Activated CD4-positive, alpha-beta T cell treated with anti-CD3 and anti-CD28 coated beads for 48 hours (primary cell): ENCODE results near the gene PPP4C.

ENCODE experiments used
- DNase-seq: peaks from one replicate; pipeline ENCODE4 v3.0.0-alpha.2; 2020

The PPP4C gene

DNA sequence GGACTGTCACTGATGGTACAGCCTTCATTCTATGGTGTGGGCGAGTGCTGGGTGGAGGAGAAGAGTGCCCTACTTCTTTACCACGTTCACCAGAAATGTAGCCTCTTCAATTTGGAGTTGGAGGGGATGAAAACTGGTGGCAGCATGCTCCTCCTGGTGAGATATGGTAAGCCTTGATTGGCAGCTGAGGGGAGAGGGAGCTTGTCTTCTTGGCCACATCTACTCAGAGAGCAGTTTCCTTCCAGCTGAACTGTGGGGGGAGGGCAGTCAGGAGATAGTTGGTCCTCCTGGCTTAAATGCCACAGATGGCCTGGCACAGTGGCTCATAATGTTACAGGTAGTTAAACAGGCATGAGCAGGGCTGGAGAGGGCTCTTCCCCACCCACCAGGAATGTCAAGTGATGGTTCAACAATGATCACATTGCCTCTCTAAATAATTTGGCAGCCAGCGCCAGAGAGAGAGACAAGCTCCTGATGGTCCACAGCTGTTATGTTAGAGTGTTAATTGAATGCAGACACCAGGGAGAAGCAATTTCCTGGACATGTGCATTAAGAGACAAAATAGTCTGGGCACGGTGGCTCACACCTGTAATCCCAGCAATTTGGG is 56.2 kb downstream of the PPP4C start:
- DNase-seq = no peak

DNA sequence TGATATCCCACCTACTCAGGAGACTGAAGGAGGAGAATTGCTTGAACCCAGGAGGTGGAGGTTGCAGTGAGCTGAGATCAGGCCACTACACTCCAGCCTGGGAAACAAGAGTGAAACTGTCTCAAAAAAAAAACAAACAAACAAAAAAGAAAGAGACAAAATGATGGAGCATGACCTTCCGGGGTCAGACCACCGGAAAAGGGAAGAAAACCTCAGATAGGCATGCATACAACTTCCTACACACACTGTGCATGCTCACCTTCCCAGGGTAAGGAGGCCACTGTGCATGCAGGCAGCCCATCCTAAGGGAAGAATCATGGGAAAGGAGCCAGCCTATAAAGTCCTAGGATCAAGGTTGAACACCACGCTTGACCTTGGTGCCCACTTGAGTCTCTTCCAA is 56.8 kb downstream of the PPP4C start:
- DNase-seq = no peak
